Measurements from ENCODE around the gene HSF5.

The HSF5 gene

GRCh38 chr17:58476812-58477211, 11.4 kb downstream of the HSF5 start:
- DNase-seq = no peak

GRCh38 chr17:58475985-58476384, 12.2 kb downstream of the HSF5 start:
- no peak for DNase-seq

GRCh38 chr17:58470356-58470755, 17.9 kb downstream of the HSF5 start:
- no peak for DNase-seq

- DNase-seq = no peak
Observed at GRCh38 chr17:58468944-58469343, 19.3 kb downstream of the HSF5 start.

- DNase-seq = no peak
Observed at GRCh38 chr17:58455491-58455890, 32.7 kb downstream of the HSF5 start.

GRCh38 chr17:58452738-58453137, 35.5 kb downstream of the HSF5 start:
- no peak for DNase-seq

GRCh38 chr17:58447039-58447975, 40.9 kb downstream of the HSF5 start:
- peak; percentile 31 to 72 for DNase-seq

- DNase-seq = no peak
Observed at GRCh38 chr17:58446086-58446485, 42.1 kb downstream of the HSF5 start.

GRCh38 chr17:58436805-58437239, 51.4 kb downstream of the HSF5 start:
- no peak for DNase-seq

GRCh38 chr17:58436245-58436644, 52.0 kb downstream of the HSF5 start:
- no peak for DNase-seq

- DNase-seq = no peak
Observed at GRCh38 chr17:58432806-58433573, 55.2 kb downstream of the HSF5 start.

GRCh38 chr17:58427807-58428206, 60.4 kb downstream of the HSF5 start:
- DNase-seq = no peak

GRCh38 chr17:58421711-58422110, 66.5 kb downstream of the HSF5 start:
- no peak for DNase-seq

- DNase-seq = no peak
Observed at GRCh38 chr17:58420827-58421226, 67.4 kb downstream of the HSF5 start.

GRCh38 chr17:58417300-58418092, 70.7 kb downstream of the HSF5 start, which contains the start of gene RNF43:
Gene RNF43 (minus strand): TSS chr17:58417534. CDS start chr17:58415577, 1,957 bp downstream.
- DNase-seq = peak; percentile 30 to 59

GRCh38 chr17:58416937-58417299, 71.3 kb downstream of the HSF5 start:
- no peak for DNase-seq

GRCh38 chr17:58416396-58416795, 71.8 kb downstream of the HSF5 start:
- no peak for DNase-seq

- DNase-seq = no peak
Observed at GRCh38 chr17:58415371-58416055, 72.7 kb downstream of the HSF5 start.

- DNase-seq = no peak
Observed at GRCh38 chr17:58414596-58414997, 73.6 kb downstream of the HSF5 start.

GRCh38 chr17:58413684-58414083, 74.5 kb downstream of the HSF5 start:
- no peak for DNase-seq

GRCh38 chr17:58412961-58413586, 75.1 kb downstream of the HSF5 start:
- DNase-seq = no peak
